ENCODE results near the gene SIMC1.
"Not testable (repeated sequence)": the region's sequence is repeated elsewhere in the genome, so short reads cannot be mapped to it uniquely, and the experiment has no call there.

SIMC1 gene

GRCh38 chr5:176237971-176238644 lies at the start of gene SIMC1:
SIMC1 (plus strand) TSS chr5:176238424; CDS start chr5:176238509, 85 bp downstream.
- DNase-seq (ENCODE audit: low read depth): peak; percentile 30

GRCh38 chr5:176188506-176189193 lies 49.6 kb upstream of the SIMC1 start:
- no peak for DNase-seq (ENCODE audit: low read depth)

GRCh38 chr5:176189857-176190256 lies 48.4 kb upstream of the SIMC1 start:
- no peak for DNase-seq (ENCODE audit: low read depth)

- DNase-seq (ENCODE audit: low read depth): no peak
Measured at GRCh38 chr5:176190886-176191755, 47.1 kb upstream of the SIMC1 start.

- no peak for DNase-seq (ENCODE audit: low read depth)
Measured at GRCh38 chr5:176192094-176192721, 46.0 kb upstream of the SIMC1 start.

- DNase-seq (ENCODE audit: low read depth): not testable (repeated sequence)
Measured at GRCh38 chr5:176192722-176193117, 45.5 kb upstream of the SIMC1 start.

GRCh38 chr5:176193636-176194035 lies 44.6 kb upstream of the SIMC1 start:
- DNase-seq (ENCODE audit: low read depth): not testable (repeated sequence)

- not testable (repeated sequence) for DNase-seq (ENCODE audit: low read depth)
Measured at GRCh38 chr5:176194238-176195083, 43.8 kb upstream of the SIMC1 start.

GRCh38 chr5:176195084-176195413 lies 43.2 kb upstream of the SIMC1 start:
- not testable (repeated sequence) for DNase-seq (ENCODE audit: low read depth)

GRCh38 chr5:176195487-176196207 lies 42.6 kb upstream of the SIMC1 start:
- not testable (repeated sequence) for DNase-seq (ENCODE audit: low read depth)

GRCh38 chr5:176196781-176197180 lies 41.4 kb upstream of the SIMC1 start:
- DNase-seq (ENCODE audit: low read depth): not testable (repeated sequence)

- not testable (repeated sequence) for DNase-seq (ENCODE audit: low read depth)
Measured at GRCh38 chr5:176197234-176197858, 40.9 kb upstream of the SIMC1 start.

GRCh38 chr5:176198299-176198698 lies 39.9 kb upstream of the SIMC1 start:
- DNase-seq (ENCODE audit: low read depth): not testable (repeated sequence)

GRCh38 chr5:176198991-176199733 lies 39.1 kb upstream of the SIMC1 start:
- not testable (repeated sequence) for DNase-seq (ENCODE audit: low read depth)

GRCh38 chr5:176199803-176200399 lies 38.3 kb upstream of the SIMC1 start:
- not testable (repeated sequence) for DNase-seq (ENCODE audit: low read depth)

- no peak for DNase-seq (ENCODE audit: low read depth)
Measured at GRCh38 chr5:176201811-176202210, 36.4 kb upstream of the SIMC1 start.

- DNase-seq (ENCODE audit: low read depth): no peak
Measured at GRCh38 chr5:176203086-176203485, 35.1 kb upstream of the SIMC1 start.

GRCh38 chr5:176203535-176203934 lies 34.7 kb upstream of the SIMC1 start:
- not testable (repeated sequence) for DNase-seq (ENCODE audit: low read depth)

GRCh38 chr5:176214466-176215021 lies 23.7 kb upstream of the SIMC1 start:
- DNase-seq (ENCODE audit: low read depth): not testable (repeated sequence)
